Measurements from ENCODE around the gene HDGFL3. TPM values are rescaled to one million over a fixed set of nuclear protein-coding genes. Genes with fewer than 3 reads are reported as not detected.
"Not testable (repeated sequence)": the region's sequence is repeated elsewhere in the genome, so short reads cannot be mapped to it uniquely, and the experiment has no call there.

Gene HDGFL3
- 1 to 10 TPM; 7.1 to 8.0 TPM for total RNA-seq

DNA sequence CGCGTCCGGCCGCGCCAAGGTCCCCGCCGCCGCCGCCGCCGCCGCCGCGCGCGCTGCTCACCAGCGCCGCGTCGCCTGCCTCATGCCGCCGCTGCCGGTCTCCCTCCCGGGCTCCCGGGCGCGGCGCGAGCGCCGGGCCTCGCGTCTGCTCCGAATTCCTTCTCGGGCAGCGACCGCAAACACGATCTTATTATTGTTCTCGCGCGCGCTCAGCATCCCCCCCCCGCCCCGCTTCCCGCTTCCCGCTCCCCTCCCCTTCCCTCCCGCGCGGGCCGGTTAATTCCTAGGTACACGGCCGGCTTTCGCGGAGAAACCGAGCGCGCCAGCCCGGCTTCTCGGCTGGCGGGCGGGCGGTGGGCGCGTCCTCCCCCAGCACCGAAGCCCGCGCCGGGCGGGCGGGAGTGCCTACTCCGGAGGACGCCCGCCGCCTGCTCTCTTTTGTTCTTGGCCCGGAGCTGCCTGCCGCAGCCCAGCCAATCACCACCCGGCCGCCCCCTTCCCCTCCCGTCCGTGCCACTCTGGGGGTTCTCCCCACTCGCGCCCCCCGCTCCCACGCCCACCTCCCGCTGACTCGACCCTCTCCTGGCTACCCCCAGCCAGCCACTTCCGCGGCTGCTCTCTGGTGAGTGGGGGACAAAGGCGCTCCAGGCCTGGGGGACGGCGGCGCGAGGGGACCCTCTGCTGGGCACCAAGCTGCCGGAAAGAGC is at the start of gene HDGFL3:
Gene HDGFL3 (minus strand): TSS at position 164 of the 707 bp plus-strand sequence. CDS start 409 bp downstream, outside the sequence.
- peak; percentile 28 for DNase-seq
- Mint-ChIP-seq H3K27ac (no peak within 1 kb of the TSS), H3K4me3 (peak within 1 kb of the TSS; percentile 77), H3K4me1 (ENCODE audit: low read depth) (peaks cover 4% of the 10 kb centered on the region), H3K9me3 (no peaks in the 10 kb centered on the region), H3K36me3 (peaks cover 3% of the 10 kb centered on the region), H3K27me3 (peaks cover 18% of the 10 kb centered on the region)
- POLR2A ChIA-PET, result no interaction called here
- intact Hi-C loops (cut with micrococcal nuclease), result loop anchor here (1.0 to 10.0 kb wide), 2 partner anchors 198 to 393 kb away; no protein-coding TSS in a partner anchor
- CTCF ChIA-PET, result interaction anchor here (0.7 kb wide), 1 partner anchor 295 kb away, joined by 3 read pairs; no protein-coding TSS in a partner anchor

DNA sequence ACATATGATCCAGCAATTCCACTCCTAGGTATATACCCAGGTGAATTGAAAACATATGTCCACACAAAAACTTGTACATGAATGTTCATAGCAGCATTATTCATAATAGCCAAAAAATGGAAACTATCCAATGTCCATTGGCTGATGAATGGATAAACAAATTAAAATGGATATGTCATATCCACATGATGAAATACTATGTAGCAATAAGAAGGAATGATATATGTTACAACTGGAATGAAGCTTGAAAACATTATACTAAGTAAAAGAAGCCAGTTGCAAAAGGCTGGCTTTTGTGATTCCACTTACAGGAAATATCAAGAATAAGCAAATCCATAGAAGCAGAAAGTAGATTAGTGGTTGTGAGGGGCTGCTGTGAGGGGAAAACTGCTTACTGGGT is 43.2 kb upstream of the HDGFL3 start:
- ChIA-PET CTCF (interaction anchor here (1.4 kb wide), 1 partner anchor 196 kb away, joined by 3 read pairs; the partner anchor contains the start of gene SH3GL3), POLR2A (no interaction called here)
- H3K4me1 Mint-ChIP-seq (ENCODE audit: low read depth), result no peaks in the 10 kb centered on the region
- H3K9me3 Mint-ChIP-seq, result no peaks in the 10 kb centered on the region
- H3K27ac Mint-ChIP-seq, result no peak overlapping the region
- no peaks in the 10 kb centered on the region for H3K36me3 Mint-ChIP-seq
- DNase-seq, result no peak
- H3K27me3 Mint-ChIP-seq, result peaks cover 20% of the 10 kb centered on the region
- intact Hi-C loops (cut with micrococcal nuclease), result no loop called here
- no peak overlapping the region for H3K4me3 Mint-ChIP-seq

DNA sequence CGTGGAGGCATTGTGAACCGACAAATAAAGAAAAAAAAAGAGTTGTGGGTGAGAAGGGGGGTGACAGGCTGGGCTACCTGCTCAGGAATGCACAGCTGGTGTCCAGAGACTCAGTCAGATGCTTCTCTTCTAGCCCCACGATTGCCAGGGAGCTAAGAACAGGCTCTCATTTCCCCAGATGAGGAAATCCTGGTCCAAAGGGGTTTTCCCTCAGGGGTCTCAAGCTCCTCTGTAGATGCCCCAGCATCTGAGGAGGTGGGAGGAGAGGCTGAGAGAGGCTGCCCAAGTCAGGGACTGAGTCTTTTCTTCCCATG is 41.4 kb upstream of the HDGFL3 start:
- no peak for DNase-seq

DNA sequence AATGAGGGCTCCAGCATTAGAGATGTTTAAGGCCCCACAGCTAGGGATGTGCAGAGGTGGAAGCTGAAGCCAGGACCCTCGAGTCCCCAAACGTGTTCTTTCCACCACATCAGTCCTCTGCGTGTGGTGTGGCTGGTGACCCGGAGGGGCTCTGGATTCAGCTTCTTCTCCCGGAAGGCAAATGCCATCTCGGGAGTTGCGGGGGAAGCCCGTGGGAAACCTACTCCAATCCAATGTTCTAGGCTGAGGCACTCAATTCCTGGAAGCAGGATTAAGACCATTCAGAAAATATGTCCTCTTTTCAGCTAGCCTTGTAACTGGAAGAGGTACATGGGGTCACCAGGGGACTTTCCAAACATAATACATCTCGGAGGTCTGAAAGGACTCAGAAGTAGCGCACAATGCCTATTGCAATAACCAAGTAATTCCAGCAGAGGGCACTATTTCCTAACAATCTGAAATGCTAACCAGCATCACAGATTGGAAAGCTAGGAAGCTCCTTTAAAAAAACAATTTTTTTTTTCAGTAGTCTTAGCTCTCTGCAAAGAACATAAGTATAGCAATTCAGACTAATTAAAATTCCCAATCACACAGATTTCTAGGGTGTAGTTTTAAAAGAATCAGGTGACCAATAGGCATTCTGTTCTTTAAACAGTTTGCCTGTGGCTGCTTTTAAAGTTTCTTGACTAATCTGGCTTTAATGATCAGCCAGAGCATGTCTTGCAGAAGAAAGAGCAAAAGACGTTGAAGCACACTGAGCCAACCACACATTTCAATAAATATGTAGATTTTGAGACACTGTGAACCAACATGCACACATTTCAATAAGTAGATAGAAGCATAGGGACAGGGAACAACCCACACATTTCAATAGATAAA is 40.8 kb upstream of the HDGFL3 start:
- H3K4me3 Mint-ChIP-seq, result no peak overlapping the region
- no peak overlapping the region for H3K27ac Mint-ChIP-seq
- H3K9me3 Mint-ChIP-seq, result peaks cover 3% of the 10 kb centered on the region
- intact Hi-C loops (cut with micrococcal nuclease), result loop anchor here (1.0 kb wide), 2 partner anchors 132 to 190 kb away; no protein-coding TSS in a partner anchor
- ChIA-PET CTCF (interaction anchor here (0.6 to 3.3 kb wide), 23 partner anchors 12 to 635 kb away, joined by 3 to 35 read pairs (median 4); no protein-coding TSS in a partner anchor), POLR2A (no interaction called here)
- no peak for DNase-seq
- H3K27me3 Mint-ChIP-seq, result peaks cover 17% of the 10 kb centered on the region
- H3K4me1 Mint-ChIP-seq (ENCODE audit: low read depth), result no peaks in the 10 kb centered on the region
- no peaks in the 10 kb centered on the region for H3K36me3 Mint-ChIP-seq

More for the DNA sequence above, 41.4 kb upstream of the HDGFL3 start:
- Mint-ChIP-seq H3K9me3 (peaks cover 3% of the 10 kb centered on the region), H3K4me3 (no peak overlapping the region), H3K27me3 (peaks cover 17% of the 10 kb centered on the region), H3K27ac (no peak overlapping the region), H3K4me1 (ENCODE audit: low read depth) (no peaks in the 10 kb centered on the region), H3K36me3 (no peaks in the 10 kb centered on the region)
- intact Hi-C loops (cut with micrococcal nuclease), result no loop called here
- CTCF ChIA-PET, result interaction anchor here (0.6 to 3.3 kb wide), 22 partner anchors 13 to 636 kb away, joined by 3 to 35 read pairs (median 4); no protein-coding TSS in a partner anchor
- POLR2A ChIA-PET, result no interaction called here

DNA sequence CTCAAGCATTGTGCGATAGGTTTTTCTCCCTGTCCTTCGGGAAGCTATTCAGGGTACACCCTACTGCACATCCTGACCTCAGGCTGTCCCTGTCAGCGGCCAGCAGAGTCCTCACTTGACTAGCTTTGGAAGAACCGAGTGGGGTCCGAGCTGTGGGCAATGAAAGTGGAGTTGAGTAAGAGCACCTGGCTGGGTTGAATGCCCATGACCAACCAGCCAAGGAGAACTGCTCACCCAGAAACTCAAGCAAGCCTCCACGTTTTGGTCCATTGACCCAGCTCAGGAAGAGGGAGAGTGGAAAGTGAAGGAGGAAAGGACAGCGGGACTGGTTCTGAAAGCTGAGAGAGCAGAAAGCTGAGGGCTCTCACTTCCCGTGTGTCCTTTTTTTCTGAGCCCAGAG is 36.0 kb upstream of the HDGFL3 start:
- POLR2A ChIA-PET, result no interaction called here
- intact Hi-C loops (cut with micrococcal nuclease), result no loop called here

DNA sequence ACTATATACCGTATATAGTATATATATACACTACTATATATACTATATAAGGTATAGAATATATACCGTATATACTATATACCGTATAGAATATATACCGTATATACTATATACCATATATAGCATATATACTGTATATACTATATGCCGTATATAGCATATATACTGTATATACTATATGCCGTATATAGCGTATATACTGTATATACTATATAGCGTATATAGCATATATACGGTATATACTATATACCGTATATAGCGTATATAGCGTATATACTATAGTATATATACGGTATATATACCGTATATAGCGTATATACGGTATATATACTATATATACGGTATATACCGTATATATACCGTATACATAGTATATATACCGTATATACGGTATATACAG is 22.6 kb upstream of the HDGFL3 start:
- POLR2A ChIA-PET, result no interaction called here
- H3K27me3 Mint-ChIP-seq, result no peaks in the 10 kb centered on the region
- CTCF ChIA-PET, result no interaction called here
- intact Hi-C loops (cut with micrococcal nuclease), result no loop called here
- no peaks in the 10 kb centered on the region for H3K4me1 Mint-ChIP-seq (ENCODE audit: low read depth)
- DNase-seq, result no peak
- H3K4me3 Mint-ChIP-seq, result no peak overlapping the region
- H3K27ac Mint-ChIP-seq, result no peak overlapping the region
- H3K9me3 Mint-ChIP-seq, result no peaks in the 10 kb centered on the region
- H3K36me3 Mint-ChIP-seq, result no peaks in the 10 kb centered on the region

More for the DNA sequence above, 36.0 kb upstream of the HDGFL3 start:
- no peak overlapping the region for H3K27ac Mint-ChIP-seq
- no peaks in the 10 kb centered on the region for H3K36me3 Mint-ChIP-seq
- no peaks in the 10 kb centered on the region for H3K4me1 Mint-ChIP-seq (ENCODE audit: low read depth)
- no peak overlapping the region for H3K4me3 Mint-ChIP-seq
- H3K9me3 Mint-ChIP-seq, result peaks cover 5% of the 10 kb centered on the region
- DNase-seq, result no peak
- H3K27me3 Mint-ChIP-seq, result peaks cover 16% of the 10 kb centered on the region
- CTCF ChIA-PET, result interaction anchor here (0.9 kb wide), 1 partner anchor 316 kb away, joined by 4 read pairs; no protein-coding TSS in a partner anchor

DNA sequence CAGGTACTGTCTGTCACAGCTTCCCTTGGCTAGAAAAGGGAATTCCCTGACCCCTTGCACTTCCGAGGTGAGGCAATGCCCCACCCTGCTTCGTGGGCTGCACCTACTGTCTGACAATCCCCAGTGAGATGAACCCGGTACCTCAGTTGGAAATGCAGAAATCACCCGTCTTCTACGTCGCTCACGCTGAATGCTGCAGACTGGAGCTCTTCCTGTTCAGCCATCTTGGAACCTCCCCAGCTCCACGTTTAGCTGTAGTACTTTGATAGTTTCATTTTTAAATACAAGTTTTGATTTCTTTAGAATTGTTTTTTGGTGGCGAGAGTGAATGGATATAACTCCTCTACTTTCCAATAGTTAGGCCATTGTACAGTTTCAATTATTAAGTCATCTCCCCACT is 17.8 kb upstream of the HDGFL3 start:
- no peak overlapping the region for H3K4me3 Mint-ChIP-seq
- CTCF ChIA-PET, result no interaction called here
- H3K4me1 Mint-ChIP-seq (ENCODE audit: low read depth), result no peaks in the 10 kb centered on the region
- DNase-seq, result no peak
- no peak overlapping the region for H3K27ac Mint-ChIP-seq
- no peaks in the 10 kb centered on the region for H3K9me3 Mint-ChIP-seq
- H3K36me3 Mint-ChIP-seq, result no peaks in the 10 kb centered on the region
- intact Hi-C loops (cut with micrococcal nuclease), result no loop called here
- peaks cover 5% of the 10 kb centered on the region for H3K27me3 Mint-ChIP-seq
- POLR2A ChIA-PET, result no interaction called here

DNA sequence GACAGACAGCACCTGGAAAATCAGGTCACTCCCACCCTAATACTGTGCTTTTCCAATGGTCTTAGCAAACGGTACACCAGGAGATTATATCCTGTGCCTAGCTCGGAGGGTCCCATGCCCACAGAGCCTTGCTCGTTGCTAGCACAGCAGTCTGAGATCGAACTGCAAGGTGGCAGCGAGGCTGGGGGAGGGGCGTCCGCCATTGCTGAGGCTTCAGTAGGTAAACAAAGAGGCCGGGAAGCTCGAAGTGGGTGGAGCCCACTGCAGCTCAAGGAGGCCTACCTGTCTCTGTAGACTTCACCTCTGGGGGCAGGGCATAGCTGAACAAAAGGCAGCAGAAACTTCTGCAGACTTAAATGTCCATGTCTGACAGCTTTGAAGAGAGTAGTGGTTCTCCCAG is 14.2 kb upstream of the HDGFL3 start:
- H3K4me1 Mint-ChIP-seq (ENCODE audit: low read depth); intact Hi-C loops (cut with micrococcal nuclease); CTCF ChIA-PET; H3K27ac Mint-ChIP-seq; H3K9me3 Mint-ChIP-seq; H3K36me3 Mint-ChIP-seq; DNase-seq; H3K4me3 Mint-ChIP-seq; POLR2A ChIA-PET: not testable (repeated sequence)
- peaks cover 17% of the 10 kb centered on the region for H3K27me3 Mint-ChIP-seq

DNA sequence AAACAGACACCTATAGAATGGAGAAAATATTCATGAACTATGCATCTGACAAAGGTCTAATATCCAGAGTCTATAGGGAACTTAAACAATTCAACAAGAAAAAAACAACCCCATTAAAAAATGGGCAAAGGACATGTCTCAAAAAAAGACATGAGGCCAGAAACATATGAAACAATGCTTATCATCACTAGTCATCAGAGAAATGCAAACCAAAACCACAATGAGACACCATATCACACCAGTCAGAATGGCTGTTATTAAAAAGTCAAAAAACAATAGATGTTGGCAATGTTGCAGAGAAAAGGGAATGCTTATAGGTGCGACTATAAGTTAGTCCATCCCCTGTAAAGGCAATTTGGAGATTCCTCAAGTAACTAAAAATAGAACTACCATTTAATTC is 11.4 kb upstream of the HDGFL3 start:
- Mint-ChIP-seq H3K27ac (no peak overlapping the region), H3K9me3 (no peaks in the 10 kb centered on the region), H3K4me1 (ENCODE audit: low read depth) (no peaks in the 10 kb centered on the region), H3K36me3 (no peaks in the 10 kb centered on the region), H3K4me3 (no peak overlapping the region), H3K27me3 (peaks cover 28% of the 10 kb centered on the region)
- intact Hi-C loops (cut with micrococcal nuclease), result no loop called here
- DNase-seq, result no peak
- ChIA-PET CTCF (no interaction called here), POLR2A (no interaction called here)

DNA sequence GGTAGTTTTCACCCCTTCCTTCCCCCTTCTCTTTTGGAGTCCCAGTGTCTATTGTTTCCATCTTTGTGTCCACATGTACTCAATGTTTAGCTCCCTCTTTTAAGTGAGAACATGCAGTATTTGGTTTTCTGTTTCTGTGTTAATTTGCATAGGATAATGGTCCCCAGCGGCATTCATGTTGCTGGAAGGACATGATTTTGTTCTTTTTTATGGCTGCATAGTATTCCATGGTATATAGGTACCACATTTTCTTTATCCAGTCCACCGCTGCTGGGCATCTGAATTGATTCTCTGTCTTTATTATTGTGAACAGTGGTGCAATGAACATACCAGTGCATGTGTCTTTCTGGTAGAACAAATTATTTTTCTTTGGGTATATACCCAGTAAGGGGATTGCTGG is 7.7 kb upstream of the HDGFL3 start:
- Mint-ChIP-seq H3K9me3 (no peaks in the 10 kb centered on the region), H3K4me1 (ENCODE audit: low read depth) (no peaks in the 10 kb centered on the region), H3K27me3 (peaks cover 28% of the 10 kb centered on the region), H3K36me3 (no peaks in the 10 kb centered on the region), H3K27ac (no peak overlapping the region), H3K4me3 (no peak overlapping the region)
- ChIA-PET POLR2A (no interaction called here), CTCF (no interaction called here)
- intact Hi-C loops (cut with micrococcal nuclease), result no loop called here
- DNase-seq, result no peak

DNA sequence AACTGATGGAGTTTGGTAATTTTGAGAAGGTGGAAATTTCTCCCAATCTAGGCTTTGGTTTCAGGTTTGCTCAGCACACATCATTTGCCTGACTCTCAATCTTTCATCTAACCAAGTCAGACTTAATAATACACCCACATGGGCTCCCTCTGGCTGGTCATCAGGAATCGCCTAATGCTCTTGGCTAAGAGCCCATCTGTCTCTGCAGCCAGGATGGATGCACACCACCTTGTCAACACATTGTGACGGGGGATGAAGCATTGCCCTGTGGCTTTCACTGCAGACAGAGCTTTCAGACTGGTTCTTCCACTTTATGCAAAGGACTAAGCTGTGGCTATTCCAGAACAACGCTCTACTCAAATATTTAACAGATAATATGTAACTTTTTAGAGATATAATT is 3.0 kb upstream of the HDGFL3 start:
- Mint-ChIP-seq H3K9me3 (no peaks in the 10 kb centered on the region), H3K4me1 (ENCODE audit: low read depth) (peaks cover 4% of the 10 kb centered on the region), H3K27me3 (peaks cover 16% of the 10 kb centered on the region), H3K4me3 (no peak overlapping the region), H3K27ac (no peak overlapping the region), H3K36me3 (peaks cover 3% of the 10 kb centered on the region)
- DNase-seq, result no peak
- intact Hi-C loops (cut with micrococcal nuclease), result no loop called here
- ChIA-PET CTCF (interaction anchor here (1.0 kb wide), 1 partner anchor 22 kb away, joined by 6 read pairs; no protein-coding TSS in a partner anchor), POLR2A (interaction anchor here (0.7 kb wide), 1 partner anchor 710 kb away, joined by 3 read pairs; no protein-coding TSS in a partner anchor)

DNA sequence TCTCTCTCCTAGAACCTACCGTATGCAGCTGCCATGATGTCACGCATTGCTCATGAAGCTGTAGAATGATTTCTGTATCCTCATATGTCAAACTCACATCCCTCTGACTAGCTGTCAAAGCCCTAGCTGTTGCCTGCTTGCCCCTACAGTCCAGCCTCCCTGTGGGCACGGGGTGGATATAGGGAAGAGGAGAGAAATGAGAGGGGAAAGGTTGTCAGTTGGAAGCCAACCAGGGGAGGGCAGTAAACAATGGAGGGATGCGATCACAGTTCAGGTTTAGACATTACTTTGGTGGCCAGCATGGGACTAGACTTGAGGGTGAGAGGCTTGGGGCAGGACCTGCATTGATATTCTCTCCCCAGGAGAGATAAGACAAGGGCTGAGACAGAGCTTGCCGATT is 1.7 kb upstream of the HDGFL3 start:
- Mint-ChIP-seq H3K27ac (no peak overlapping the region), H3K27me3 (peaks cover 16% of the 10 kb centered on the region), H3K9me3 (no peaks in the 10 kb centered on the region), H3K4me3 (no peak overlapping the region), H3K4me1 (ENCODE audit: low read depth) (peaks cover 4% of the 10 kb centered on the region), H3K36me3 (peaks cover 3% of the 10 kb centered on the region)
- POLR2A ChIA-PET, result no interaction called here
- CTCF ChIA-PET, result no interaction called here
- no peak for DNase-seq
- intact Hi-C loops (cut with micrococcal nuclease), result loop anchor here (10.0 kb wide), 1 partner anchor 395 kb away; no protein-coding TSS in a partner anchor

Data from activated CD4-positive, alpha-beta memory T cell treated with anti-CD3 and anti-CD28 coated beads for 36 hours (primary cell).